Measurements from ENCODE around the gene DISP3.

Gene DISP3

DNA sequence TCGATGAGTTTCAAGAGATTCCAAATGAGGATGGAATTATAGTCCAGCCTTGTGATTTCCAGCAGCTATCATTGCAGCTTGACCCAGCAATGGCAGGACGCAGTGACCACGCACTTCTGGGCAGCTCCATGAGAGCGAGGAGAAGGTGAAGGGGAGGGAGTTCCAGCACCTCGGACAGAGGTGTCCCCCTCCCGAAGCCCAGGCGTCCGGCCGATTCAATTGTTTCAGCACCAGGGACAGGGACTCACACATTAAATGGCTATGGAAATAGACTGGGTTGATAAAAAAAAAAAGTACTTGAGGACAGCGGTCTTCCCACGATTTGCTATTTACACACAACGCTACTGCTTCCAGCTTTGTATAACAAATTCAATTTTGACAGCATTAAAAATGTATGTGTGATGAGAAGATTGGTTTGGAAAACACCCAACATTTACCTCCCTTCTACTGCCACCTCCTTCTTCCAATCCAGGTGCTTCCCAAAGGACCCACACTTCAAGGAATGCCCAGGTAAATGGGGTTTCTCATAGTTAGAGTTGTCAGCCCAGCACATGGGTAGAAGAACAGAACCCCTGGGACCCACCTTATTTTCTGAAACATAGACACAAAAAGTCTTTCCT is 71.8 kb downstream of the DISP3 start:
- DNase-seq: peak; percentile 77

DNA sequence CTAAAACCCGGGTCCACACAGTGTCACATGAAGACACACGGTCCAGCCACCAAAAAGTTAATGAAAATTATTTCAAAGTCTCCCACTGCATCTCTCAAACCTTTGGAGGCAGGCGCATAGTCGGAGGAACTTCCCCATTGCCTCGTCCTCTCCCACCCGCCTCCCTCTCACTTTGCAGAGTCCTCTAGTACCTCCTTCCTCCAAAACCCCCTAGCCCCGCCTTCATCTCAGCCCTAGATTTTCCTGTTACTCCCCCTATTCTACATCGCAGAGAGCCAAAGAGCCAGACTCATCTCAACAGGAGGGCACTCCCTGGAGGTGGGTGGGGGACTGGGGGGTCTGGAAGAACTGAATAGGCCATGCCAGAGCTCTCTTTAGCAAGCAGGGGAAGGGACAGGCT is 79.3 kb downstream of the DISP3 start:
- no peak for DNase-seq

DNA sequence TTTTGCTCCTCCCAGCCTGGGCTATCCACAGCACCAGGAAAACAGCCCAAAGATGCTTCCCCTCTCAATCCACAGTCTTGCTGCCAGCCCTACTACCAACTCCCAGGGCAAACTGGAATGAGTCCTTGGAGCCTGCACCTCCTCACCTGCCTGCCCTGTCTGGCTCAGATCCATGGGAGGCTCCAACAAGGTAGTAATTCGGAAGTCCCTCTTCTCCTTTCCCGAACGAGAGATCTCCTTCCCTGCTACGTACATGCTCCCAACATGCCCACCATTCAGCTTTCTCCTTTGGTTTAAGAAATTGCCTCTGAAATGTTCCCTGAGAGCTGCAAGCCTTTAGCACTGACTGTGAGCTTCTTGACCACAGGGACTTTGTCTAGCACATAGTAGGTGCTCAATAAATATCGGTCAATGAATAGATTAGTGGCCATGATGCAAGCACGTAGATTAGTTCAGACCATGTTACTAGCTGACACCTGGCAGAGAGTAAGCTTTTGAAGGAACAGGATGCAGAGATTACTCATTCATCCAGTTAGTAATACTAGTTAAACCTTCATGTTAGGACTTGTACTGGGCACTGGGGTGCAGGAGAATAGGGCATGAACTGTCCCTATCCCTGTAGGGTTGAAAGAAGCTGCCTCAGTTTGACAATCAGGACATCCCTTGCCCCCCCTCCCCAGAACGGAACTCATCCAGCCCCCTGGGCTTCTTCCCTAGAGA is 80.1 kb downstream of the DISP3 start:
- DNase-seq: no peak

DNA sequence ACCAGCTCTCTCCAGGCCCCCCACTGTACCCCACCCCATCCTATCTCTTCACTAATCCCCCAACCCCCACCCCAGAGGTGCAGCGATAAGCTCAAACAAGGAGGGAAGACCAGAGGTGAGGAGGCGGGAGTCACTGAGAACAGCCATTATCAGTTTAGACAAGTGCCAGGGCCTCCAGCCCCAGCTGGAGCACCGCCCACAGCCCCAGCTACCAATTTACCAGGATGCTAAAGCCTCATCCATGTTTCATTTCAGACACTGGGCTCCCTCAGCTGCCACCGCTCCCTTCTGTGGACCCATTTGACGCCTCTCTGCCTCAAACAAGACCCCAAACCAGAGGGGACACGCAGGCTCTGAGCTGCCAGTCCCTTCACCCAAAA is 80.6 kb downstream of the DISP3 start:
- DNase-seq: no peak

DNA sequence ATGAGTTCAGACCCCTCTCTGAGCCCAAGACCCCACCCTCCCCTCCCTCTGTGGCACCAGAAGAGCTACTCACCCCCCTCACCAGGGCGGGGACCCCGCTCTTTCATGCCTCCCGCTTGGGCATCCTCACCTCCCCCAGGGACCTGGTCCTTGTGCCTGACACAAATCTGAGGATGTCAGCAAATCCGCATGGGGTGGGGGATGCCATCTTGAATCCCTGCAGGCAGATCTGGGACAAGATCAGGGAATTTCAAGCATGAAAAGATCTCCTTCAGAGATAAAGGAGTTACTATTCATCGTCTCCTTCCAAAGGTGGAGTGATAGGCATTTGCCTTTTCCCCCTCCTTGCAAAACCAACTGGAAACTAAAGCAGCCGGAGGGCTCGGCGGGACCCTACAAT is 81.1 kb downstream of the DISP3 start:
- no peak for DNase-seq

DNA sequence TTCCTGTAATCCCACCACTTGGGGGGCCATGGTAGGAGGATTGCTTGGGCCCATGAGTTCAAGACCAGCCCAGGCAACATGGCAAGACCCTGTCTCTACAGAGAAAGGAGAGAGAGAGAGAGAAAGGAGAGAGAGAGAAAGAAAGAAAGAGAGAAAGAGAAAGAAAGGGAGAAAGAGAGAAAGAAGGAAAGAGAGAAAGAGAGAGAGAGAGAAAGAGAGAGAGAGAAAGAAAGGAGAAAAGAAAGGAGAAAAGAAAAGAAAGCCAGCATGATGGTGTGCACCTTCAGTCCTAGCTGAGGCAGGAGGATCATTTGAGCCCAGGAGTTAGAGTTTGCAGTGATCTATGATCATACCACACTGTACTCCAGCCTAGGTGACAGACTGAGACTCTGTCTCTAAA is 82.8 kb downstream of the DISP3 start:
- DNase-seq: no peak

DNA sequence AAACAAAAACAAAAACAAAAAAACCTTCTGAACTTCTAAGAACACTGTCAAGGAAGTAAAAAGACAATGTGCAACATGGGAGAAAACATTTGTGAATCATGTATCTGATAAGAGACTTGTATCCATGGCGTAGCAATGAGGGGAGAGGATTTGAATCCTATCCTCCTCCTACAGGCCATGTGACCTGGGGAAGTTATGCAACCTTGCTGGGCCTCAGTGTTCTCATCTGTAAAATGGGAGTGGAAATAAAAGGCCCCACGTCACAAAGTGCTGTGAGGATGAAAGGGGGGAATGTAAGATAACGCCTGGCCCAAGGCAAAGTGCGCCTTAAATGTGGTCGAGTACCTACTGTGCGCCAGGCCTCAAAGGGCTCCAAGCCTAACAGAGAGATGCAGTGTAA is 83.7 kb downstream of the DISP3 start:
- DNase-seq: no peak

DNA sequence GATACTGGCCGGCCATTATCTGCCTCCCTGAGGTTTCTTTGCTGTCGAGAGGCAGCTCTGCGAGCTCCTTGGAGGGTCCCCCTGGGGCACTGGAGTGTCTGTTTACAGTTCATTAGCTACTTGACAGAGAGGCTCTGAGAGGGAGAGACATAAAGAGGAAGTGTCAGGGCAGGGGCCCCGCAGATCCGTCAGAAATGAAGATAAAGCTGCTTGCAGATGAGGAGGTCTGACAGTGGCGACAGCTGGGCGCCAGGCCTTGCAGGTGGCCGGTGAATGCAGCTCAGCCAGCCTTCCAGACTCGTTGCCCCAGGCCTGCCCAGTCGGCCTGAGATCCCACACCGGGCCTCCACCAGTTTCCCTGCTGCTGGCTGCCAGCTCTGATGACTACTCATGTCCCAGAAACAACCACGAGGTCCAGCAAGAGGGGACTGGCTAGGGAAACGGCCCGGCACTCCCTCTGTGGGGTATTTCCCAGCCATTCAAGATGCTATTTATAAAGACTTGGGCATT is 84.7 kb downstream of the DISP3 start:
- no peak for DNase-seq

DNA sequence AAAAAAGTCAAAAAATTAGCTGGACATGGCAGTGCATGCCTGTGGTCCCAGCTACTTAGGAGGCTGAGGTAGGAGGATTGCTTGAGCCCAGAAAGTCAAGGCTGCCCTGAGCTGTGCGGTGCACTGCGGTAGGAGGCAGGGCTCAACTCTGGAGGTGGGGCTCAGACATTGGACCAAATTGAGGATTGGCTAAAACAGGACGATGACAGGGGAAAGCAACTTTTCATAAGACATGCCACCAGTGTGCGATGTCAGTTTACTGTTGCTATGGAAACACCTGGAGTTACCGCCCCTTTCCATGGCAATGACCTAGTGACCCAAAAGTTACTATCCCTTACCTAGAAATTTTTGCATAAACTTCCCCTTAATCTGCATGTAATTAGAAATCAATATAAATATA is 85.3 kb downstream of the DISP3 start:
- DNase-seq: no peak

DNA sequence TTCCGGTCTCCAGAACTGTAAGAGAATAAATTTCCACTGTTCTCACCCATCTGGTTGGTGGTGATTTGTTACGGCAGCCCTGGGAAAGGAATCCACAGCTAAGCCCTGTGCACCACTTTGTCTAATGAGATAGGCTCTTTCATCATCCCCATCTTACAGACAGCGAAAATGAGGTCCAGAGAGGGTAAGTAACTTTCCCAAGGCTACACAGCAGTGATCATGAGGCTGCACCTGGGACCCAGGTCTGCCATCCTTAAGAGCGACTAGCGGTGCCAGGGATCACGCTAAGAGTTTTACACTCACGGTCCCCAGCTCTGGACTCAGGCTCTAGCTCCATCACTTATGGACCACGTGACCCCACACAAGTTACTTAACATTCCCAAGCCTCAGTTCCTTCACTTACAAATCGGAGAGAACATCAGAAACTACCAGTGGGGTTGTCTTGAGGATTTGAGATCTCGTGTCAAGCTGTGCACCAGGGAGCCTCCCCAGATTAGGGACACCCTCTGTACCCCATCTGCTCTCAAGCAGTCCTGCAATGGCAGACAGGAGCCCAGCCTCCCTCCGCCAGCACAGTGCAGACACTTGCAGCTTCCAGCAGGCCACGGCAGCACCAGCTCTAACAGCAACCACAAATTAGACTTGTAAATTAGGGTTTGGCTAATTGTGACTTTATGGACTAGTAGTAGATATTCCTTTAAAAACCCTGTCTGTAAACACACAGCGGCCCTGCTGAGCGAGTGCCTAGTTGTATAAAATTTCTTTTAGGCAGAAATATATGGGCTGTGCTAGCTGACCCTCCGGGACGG is 87.3 kb downstream of the DISP3 start:
- DNase-seq: no peak

DNA sequence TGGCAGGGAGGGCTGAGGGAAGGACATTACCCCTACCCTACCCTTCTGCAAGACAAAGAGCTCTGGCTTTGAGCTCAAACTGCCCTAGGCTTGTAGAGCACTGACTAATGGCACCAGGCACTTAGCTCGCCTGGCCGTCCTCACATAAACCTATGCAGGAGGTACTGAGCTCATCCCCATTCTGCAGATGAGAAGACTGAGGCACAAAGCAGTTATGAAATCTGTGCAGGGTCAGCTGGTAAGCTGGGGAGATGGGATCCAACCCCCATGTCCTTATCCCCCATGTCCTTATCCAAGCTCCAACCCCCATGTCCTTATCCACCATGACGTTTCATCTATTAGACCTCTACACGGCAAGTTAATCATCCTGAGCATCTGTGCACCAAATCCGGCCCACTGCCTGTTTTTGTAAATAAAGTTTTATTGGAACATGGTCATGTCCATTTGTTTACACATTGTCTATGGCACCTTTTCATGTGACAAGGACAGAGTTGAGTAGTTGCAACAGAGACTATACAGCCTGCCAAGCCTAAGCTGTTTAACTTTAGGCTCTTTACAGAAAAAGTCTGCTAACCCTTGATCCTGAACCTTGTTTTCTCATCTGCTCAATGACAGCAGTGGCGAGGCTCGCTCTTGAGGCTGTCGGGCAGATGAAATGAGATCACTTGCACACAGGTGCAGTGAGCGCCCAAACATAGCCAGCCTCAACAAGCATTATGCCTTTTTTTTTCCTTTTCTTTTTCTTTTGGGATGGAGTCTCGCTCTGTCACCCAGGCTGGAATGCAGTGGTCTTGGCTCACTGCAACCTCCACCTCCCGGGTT is 88.5 kb downstream of the DISP3 start:
- no peak for DNase-seq

DNA sequence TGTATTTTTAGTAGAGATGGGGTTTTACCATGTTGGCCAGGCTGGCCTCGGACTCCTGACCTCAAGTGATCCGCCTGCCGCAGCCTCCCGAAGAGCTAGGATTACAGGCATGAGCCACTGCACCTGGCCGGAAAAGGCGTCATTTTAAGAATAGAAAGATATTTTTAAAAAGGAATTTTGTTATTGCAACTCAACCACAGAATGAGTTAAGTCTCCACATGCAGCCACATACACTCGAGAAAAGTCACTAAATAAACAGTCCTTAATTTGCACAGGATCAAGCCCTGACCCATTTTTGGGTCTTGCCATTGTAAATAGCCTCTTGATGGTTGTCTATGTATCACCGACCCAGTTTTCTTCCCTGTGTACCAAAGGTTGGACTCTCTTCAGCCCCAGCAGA is 89.7 kb downstream of the DISP3 start:
- DNase-seq: no peak

DNA sequence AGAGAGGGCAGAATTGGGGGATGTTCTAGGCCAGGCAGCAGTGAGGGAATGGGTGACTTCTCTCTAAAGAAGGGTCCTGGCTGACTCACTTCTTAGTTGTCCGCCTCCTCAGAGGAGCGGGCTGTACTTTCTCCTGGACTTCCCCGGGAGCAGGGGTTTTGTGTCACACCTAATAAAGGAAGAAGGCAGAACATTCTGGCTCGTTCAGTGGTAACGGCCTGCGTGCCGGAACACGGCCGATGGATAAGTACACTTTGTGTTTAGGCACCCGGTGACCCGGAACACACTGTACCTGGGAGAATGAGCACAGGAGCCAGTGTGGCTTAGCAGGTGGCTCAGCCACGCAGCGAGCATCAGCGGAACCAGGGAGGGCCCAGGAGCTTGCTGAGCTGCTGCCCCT is 90.6 kb downstream of the DISP3 start:
- DNase-seq: no peak

DNA sequence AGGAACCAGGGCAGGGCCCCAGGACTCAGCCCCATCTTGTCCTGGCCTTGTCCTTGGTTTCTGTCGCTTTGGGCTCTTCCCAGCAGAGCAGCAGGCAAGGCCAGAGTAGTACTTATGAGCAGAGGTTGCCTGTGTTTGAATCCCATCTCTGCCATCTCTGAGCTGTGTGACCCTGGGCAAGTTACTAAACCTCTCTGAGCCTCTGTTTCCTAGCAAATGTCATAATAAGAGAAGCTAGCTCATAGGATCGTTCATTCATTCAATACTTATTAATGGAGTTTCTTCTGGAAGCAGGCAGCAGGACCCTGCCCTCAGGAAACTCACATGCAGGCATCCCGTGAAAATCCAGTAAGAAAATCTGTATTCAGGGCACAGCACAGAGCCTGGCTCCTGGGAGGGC is 91.0 kb downstream of the DISP3 start:
- DNase-seq: no peak

DNA sequence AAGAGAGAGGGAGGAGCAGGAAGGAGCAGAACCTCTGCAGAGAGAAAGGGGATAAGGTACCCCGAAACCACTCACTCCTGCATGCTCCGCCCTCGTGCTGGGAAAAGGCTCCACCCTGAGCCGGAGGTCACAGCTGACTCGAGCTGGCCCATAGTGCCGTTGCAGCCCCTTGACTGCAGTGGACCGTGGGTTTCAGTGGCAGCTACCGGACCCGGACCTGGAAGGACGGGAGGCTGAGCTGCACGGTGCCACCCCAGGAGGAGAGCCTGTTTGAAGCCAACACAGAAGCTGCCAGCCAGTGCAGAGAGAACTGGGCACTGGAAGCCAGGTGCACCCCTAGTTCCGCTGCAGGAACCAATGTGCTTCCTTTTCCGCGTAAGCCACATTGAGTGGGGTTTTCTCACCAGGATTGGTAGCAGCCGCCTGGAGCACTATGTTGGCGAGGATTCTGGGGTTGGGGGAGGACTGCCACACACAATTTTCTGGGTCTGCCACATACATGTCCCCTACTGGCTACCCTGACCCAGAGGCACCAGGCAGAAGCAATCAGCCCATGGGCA is 91.9 kb downstream of the DISP3 start:
- DNase-seq: no peak

DNA sequence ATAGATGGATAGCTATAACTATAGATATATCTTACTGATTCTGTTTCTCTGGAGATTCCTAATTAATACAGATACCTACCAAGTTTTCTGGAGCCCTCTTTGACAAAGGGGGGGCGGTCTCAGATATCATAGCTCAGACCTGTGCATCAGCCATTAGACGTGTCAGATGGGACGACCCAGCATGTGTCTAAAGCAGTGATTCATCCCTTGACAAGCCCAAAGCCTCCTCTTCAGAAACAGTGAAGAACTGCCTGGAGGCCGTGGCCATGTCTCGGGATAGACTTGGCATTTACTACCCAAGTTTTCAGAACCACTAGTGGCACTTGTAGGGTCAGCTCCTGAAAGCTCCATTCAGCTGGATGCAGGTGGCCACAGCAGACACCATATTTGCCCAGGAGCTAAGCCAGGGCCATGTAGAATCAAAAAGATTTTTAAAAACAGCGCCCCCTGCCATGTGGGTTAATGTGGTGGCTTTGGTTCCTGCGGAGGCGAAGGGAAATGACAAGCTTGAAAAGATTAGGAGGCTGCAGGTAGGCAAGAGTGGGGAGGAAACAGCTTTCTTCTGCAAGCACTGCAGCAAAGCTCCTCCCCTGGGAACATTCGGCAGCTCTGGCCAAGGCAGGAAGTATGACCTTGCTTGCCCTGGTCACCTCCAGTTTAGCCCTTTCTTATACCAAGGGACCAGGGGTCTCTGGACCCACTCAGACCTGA is 93.1 kb downstream of the DISP3 start:
- no peak for DNase-seq

DNA sequence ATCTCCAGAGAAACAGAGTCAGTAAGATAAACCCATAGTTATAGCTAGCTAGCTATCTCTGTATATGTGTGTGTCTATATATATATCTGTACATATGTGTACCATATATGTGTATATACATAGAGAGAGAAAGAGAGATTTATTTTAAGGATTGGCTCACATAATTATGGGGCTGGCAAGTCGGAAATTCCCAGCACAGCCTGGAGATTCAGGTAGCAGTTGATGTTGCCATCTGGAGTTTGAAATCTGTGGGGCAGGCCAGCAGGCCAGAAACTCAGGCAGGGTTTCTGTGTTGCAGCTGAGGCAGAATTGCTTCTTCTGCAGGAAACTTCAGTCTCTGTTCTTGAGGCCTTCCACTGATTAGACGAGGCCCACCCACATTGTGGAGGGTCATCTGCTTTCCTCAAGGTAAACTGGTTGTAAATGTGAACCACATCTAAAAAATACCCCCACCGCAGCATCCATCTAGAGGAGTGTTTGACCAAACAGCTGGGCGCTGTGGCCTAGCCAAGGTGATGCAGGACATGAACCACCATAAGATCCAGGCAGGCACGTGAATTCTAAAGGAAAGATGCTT is 94.2 kb downstream of the DISP3 start:
- DNase-seq: no peak

DNA sequence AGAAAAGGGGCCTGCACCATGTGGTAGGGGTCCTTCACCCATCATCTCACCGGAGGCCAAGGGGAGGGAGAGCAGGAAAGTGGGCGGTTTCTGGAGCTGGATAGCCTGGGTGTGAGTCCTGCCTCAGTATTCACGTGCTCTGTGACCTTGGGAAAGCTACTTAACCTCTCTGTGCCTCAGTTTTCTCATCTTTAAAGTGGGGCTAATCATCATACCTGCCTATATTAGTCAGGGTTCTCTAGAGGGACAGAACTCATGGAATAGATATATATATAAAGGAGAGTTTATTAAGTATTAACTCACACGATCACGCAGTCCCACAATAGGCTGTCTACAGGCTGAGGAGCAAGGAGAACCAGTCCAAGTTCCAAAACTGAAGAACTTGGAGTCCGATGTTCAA is 96.6 kb downstream of the DISP3 start:
- DNase-seq: no peak

DNA sequence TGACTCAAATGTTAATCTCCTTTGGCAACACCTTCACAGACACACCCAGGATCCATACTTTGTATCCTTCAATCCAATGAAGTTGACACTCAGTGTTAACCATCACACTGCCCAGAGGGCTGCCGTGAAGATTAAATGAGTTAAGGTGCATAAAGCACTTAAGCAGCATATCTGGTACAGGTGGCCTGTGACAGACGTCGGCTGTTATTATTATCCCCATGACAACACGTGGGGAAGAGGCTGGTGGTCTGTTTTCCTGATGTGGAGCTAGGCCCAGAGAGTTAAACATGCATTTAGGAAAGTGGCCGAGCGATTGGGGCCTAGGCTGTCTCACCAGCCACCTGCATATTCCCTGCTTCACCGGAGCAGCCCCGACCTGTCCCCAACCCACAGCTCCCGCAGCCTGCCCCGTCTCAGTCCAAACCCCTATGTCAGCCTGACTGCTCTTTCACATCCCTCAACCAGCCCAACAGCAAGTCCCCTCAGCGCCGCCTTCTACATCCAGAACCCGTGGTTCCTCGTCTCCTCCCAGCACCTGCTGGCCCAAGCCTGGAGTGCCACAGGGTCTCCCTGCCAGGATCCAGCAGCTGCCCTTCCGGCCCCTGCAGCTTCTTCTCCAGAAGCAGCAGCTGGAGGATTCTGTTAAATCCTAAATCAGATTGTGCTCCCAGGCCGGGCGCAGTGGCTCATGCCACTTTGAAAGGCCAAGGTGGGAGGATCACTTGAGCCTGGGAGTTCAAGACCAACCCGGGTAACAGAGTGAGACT is 97.3 kb downstream of the DISP3 start:
- DNase-seq: no peak

DNA sequence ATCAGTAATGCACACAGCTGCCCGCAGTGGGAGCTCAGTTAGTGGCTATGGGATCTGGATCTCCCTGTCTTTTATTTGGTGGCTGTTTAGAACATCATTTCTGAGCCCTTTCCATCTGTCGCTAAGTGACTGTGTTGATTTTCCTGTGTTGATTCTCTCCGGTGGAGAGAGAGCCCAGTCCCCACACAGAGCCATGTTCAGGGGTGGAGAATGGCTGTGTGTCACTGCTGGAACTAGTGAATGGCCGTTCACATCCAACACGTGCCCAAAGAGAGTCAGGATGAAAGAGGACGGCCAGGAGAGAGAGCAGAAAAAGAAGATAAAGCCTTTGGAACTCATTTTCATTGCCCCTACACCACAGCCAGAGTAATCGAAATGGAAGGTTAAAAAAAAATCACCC is 99.0 kb downstream of the DISP3 start:
- no peak for DNase-seq

DNA sequence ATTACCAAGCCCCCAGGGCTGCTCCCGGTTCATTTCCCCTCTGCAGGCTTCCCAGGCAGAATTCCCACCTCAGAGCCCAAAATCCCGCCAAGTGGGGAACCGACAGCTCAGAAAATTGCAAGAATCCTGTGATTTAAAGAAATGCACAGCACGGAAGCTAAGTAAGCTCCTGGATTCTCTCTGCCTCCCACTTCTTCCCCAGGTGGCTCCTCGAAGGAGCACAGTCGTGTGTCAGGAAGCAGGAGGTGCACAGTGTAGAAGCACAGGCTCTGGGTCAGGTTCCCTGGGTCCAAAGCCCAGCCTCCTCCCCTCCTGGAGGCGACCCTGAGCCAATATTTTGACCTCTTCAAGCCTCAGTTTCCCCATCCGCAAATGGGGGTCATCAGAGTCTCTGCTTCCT is 100.6 kb downstream of the DISP3 start:
- no peak for DNase-seq

Data from fibroblast of skin of abdomen (primary cell).